CD4-positive, CD25-positive, alpha-beta regulatory T cell (primary cell): Measurements from ENCODE around the gene RUVBL2. TPM values are rescaled to one million over a fixed set of nuclear protein-coding genes. Genes with fewer than 3 reads are reported as not detected.

ENCODE experiments used
- ATAC-seq, 2 donors: fragments of 150-1000 bp; cut with Tn5 transposase; one replicate each; pipeline ENCODE4 v1.10.0; 2021; ENCODE audit warnings: low read depth in 2 of 2, moderate number of reproducible peaks in 2 of 2, moderate library complexity in 1 of 2
- DNase-seq, 3 donors: peaks; one replicate each; pipeline versions ENCODE4 v3.0.0 to v3.0.0-alpha.2; 2012 to 2022; ENCODE audit warnings: mixed read lengths in 1 of 3
- H3K27ac ChIP-seq: one replicate; pipeline ENCODE4 v1.7.0; 2013; ENCODE audit warnings: mild to moderate bottlenecking, low read length; ENCODE audit not compliant: insufficient read depth, poor library complexity, severe bottlenecking
- H3K27me3 ChIP-seq: one replicate; pipeline ENCODE4 v1.7.0; 2013; ENCODE audit warnings: low read length; ENCODE audit not compliant: control insufficient read depth, insufficient read depth
- H3K36me3 ChIP-seq: one replicate; pipeline ENCODE4 v1.7.0; 2013; ENCODE audit warnings: mild to moderate bottlenecking, low read length, moderate library complexity; ENCODE audit not compliant: control insufficient read depth, insufficient read depth
- H3K4me1 ChIP-seq: 2 replicates; pipeline ENCODE4 v1.7.0; 2013; ENCODE audit warnings: mild to moderate bottlenecking, low read length; ENCODE audit not compliant: insufficient read depth, control insufficient read depth, poor library complexity, severe bottlenecking
- H3K4me3 ChIP-seq: one replicate; pipeline ENCODE4 v1.7.0; 2013; ENCODE audit warnings: low read depth, mild to moderate bottlenecking, low read length, moderate library complexity
- H3K9me3 ChIP-seq, 2 experiments: 1 replicate in 1 of 2; 2 replicates in 1 of 2; pipeline ENCODE4 v1.7.0; 2013; ENCODE audit warnings: low read length in 2 of 2, mild to moderate bottlenecking in 1 of 2, moderate library complexity in 1 of 2; ENCODE audit not compliant: control insufficient read depth in 2 of 2
- H3K27ac Mint-ChIP-seq, 3 donors: one replicate each; pipeline ENCODE4 v1.8.0; 2020 to 2022; ENCODE audit warnings: mild to moderate bottlenecking in 3 of 3, mixed read lengths in 3 of 3, moderate library complexity in 2 of 3
- H3K27me3 Mint-ChIP-seq: one replicate; pipeline ENCODE4 v1.8.0; 2022; ENCODE audit warnings: mild to moderate bottlenecking, mixed read lengths
- H3K36me3 Mint-ChIP-seq: one replicate; pipeline ENCODE4 v1.8.0; 2020; ENCODE audit warnings: mixed read lengths
- H3K4me1 Mint-ChIP-seq, 4 donors: one replicate each; pipeline ENCODE4 v1.8.0; 2020 to 2022; ENCODE audit warnings: mixed read lengths in 4 of 4, mild to moderate bottlenecking in 1 of 4
- H3K4me3 Mint-ChIP-seq, 4 donors: one replicate each; pipeline ENCODE4 v1.8.0; 2020 to 2022; ENCODE audit warnings: mild to moderate bottlenecking in 4 of 4, mixed read lengths in 4 of 4, moderate library complexity in 3 of 4
- H3K9me3 Mint-ChIP-seq, 7 donors: one replicate each; pipeline ENCODE4 v1.8.0; 2020 to 2022; ENCODE audit warnings: mixed read lengths in 7 of 7, mild to moderate bottlenecking in 3 of 7, moderate library complexity in 2 of 7
- polyA plus RNA-seq, 4 donors: library from polyadenylated mRNA; unstranded; fragments of 300-500 nt; fragmentation: Illumina TruSeq; gene quantifications; one replicate each; pipeline ENCODE4 v1.2.3, GENCODE V29; 2021
- total RNA-seq: library from RNA; stranded (reverse); gene quantifications from one replicate; pipeline ENCODE4 v1.2.3, GENCODE V29; 2022

Gene RUVBL2
- 18.5 TPM for total RNA-seq
- polyA plus RNA-seq, result 10 to 100 TPM; 49.1 to 60.2 (median 52.9) TPM

GRCh38 chr19:48993175-48994034 lies at the start of gene RUVBL2, which contains the start of gene GYS1:
Gene RUVBL2 (plus strand): TSS chr19:48993887. CDS start chr19:48993912, 25 bp downstream.
Gene GYS1 (minus strand): TSS chr19:48993309. CDS start chr19:48993112, 197 bp downstream.
- Mint-ChIP-seq H3K27me3 (no peaks in the 10 kb centered on the region), H3K4me1 (peaks cover 9 to 50% (median 34%) of the 10 kb centered on the region in 4 donors), H3K36me3 (peaks cover 12% of the 10 kb centered on the region), H3K9me3 (no peaks in the 10 kb centered on the region), H3K27ac (peak within 1 kb of the TSS; percentile 97 to 99 (median 98)), H3K4me3 (peak within 1 kb of the TSS; percentile 89 to 97 (median 94))
- H3K4me3 ChIP-seq, result peak within 1 kb of the TSS; percentile 85
- peaks cover 30% of the 10 kb centered on the region for H3K4me1 ChIP-seq
- H3K27ac ChIP-seq, result peak within 1 kb of the TSS; percentile 90
- no peaks in the 10 kb centered on the region for H3K9me3 ChIP-seq
- no peaks in the 10 kb centered on the region for H3K36me3 ChIP-seq
- peak; percentile 90 to 93 for ATAC-seq
- no peaks in the 10 kb centered on the region for H3K27me3 ChIP-seq
- peak; percentile 98 to 100 (median 99) for DNase-seq

- Histone ChIP-seq H3K27ac (no peak overlapping the region), H3K27me3 (no peaks in the 10 kb centered on the region), H3K9me3 (peaks cover 0 to 4% of the 10 kb centered on the region in 2 experiments), H3K36me3 (no peaks in the 10 kb centered on the region), H3K4me3 (no peak overlapping the region), H3K4me1 (no peaks in the 10 kb centered on the region)
- ATAC-seq (no peak), DNase-seq (no peak)
- Mint-ChIP-seq H3K27ac (no peak overlapping the region), H3K4me3 (no peak overlapping the region), H3K27me3 (no peaks in the 10 kb centered on the region), H3K36me3 (peaks cover 10% of the 10 kb centered on the region), H3K4me1 (no peaks in the 10 kb centered on the region), H3K9me3 (peaks cover 0 to 4% (median 0%) of the 10 kb centered on the region in 7 donors)
These were observed 48.3 kb upstream of the RUVBL2 start for GRCh38 chr19:48945415-48945814.

GRCh38 chr19:48945817-48946216 lies 47.9 kb upstream of the RUVBL2 start:
- Mint-ChIP-seq H3K9me3 (peaks cover 0 to 3% (median 0%) of the 10 kb centered on the region in 7 donors), H3K27ac (no peak overlapping the region), H3K4me1 (no peaks in the 10 kb centered on the region), H3K36me3 (peaks cover 6% of the 10 kb centered on the region), H3K4me3 (no peak overlapping the region), H3K27me3 (no peaks in the 10 kb centered on the region)
- no peak overlapping the region for H3K27ac ChIP-seq
- no peak overlapping the region for H3K4me3 ChIP-seq
- DNase-seq, result no peak
- no peaks in the 10 kb centered on the region for H3K27me3 ChIP-seq
- no peaks in the 10 kb centered on the region for H3K36me3 ChIP-seq
- peaks cover 0 to 4% of the 10 kb centered on the region in 2 experiments for H3K9me3 ChIP-seq
- ATAC-seq, result no peak
- H3K4me1 ChIP-seq, result no peaks in the 10 kb centered on the region

GRCh38 chr19:48946463-48947257 lies 47.0 kb upstream of the RUVBL2 start:
- Histone ChIP-seq H3K36me3 (no peaks in the 10 kb centered on the region), H3K4me3 (no peak overlapping the region), H3K9me3 (peaks cover 0 to 4% of the 10 kb centered on the region in 2 experiments), H3K27me3 (no peaks in the 10 kb centered on the region), H3K27ac (no peak overlapping the region), H3K4me1 (no peaks in the 10 kb centered on the region)
- no peaks in the 10 kb centered on the region for H3K4me1 Mint-ChIP-seq
- ATAC-seq (no peak), DNase-seq (no peak)
- H3K36me3 Mint-ChIP-seq, result no peaks in the 10 kb centered on the region
- no peaks in the 10 kb centered on the region for H3K27me3 Mint-ChIP-seq
- no peak overlapping the region for H3K27ac Mint-ChIP-seq
- no peak overlapping the region for H3K4me3 Mint-ChIP-seq
- peaks cover 0 to 2% (median 0%) of the 10 kb centered on the region in 7 donors for H3K9me3 Mint-ChIP-seq

GRCh38 chr19:48947258-48947542 lies 46.5 kb upstream of the RUVBL2 start:
- no peak overlapping the region for H3K4me3 Mint-ChIP-seq
- Histone ChIP-seq H3K27me3 (no peaks in the 10 kb centered on the region), H3K9me3 (peaks cover 0 to 4% of the 10 kb centered on the region in 2 experiments), H3K27ac (no peak overlapping the region), H3K4me3 (no peak overlapping the region), H3K36me3 (no peaks in the 10 kb centered on the region), H3K4me1 (no peaks in the 10 kb centered on the region)
- H3K4me1 Mint-ChIP-seq, result no peaks in the 10 kb centered on the region
- ATAC-seq, result no peak
- no peaks in the 10 kb centered on the region for H3K27me3 Mint-ChIP-seq
- H3K9me3 Mint-ChIP-seq, result peaks cover 0 to 2% (median 0%) of the 10 kb centered on the region in 7 donors
- H3K27ac Mint-ChIP-seq, result no peak overlapping the region
- no peaks in the 10 kb centered on the region for H3K36me3 Mint-ChIP-seq
- no peak for DNase-seq

- H3K27ac Mint-ChIP-seq, result peak overlapping the region in 1 of 3 donors; percentile 22
- peaks cover 0 to 2% (median 0%) of the 10 kb centered on the region in 7 donors for H3K9me3 Mint-ChIP-seq
These were observed 43.5 kb upstream of the RUVBL2 start for GRCh38 chr19:48950159-48950558.

GRCh38 chr19:48950830-48951519 lies 42.7 kb upstream of the RUVBL2 start:
- no peak overlapping the region for H3K27ac ChIP-seq
- no peak overlapping the region for H3K4me3 Mint-ChIP-seq
- no peaks in the 10 kb centered on the region for H3K36me3 ChIP-seq
- H3K9me3 ChIP-seq, result peaks cover 0 to 4% of the 10 kb centered on the region in 2 experiments
- H3K9me3 Mint-ChIP-seq, result peaks cover 0 to 2% (median 0%) of the 10 kb centered on the region in 7 donors
- H3K27ac Mint-ChIP-seq, result no peak overlapping the region
- peaks cover 5% of the 10 kb centered on the region for H3K27me3 Mint-ChIP-seq
- no peak for DNase-seq
- H3K4me1 Mint-ChIP-seq, result peaks cover 0 to 13% (median 4%) of the 10 kb centered on the region in 4 donors
- no peak for ATAC-seq
- H3K4me3 ChIP-seq, result no peak overlapping the region
- no peaks in the 10 kb centered on the region for H3K36me3 Mint-ChIP-seq
- H3K4me1 ChIP-seq, result peaks cover 16% of the 10 kb centered on the region
- no peaks in the 10 kb centered on the region for H3K27me3 ChIP-seq

More at GRCh38 chr19:48950159-48950558, 43.5 kb upstream of the RUVBL2 start:
- Mint-ChIP-seq H3K36me3 (no peaks in the 10 kb centered on the region), H3K4me3 (peak overlapping the region in 2 of 4 donors; percentile 33 to 48), H3K4me1 (peaks cover 0 to 6% (median 3%) of the 10 kb centered on the region in 4 donors), H3K27me3 (peaks cover 5% of the 10 kb centered on the region)
- ATAC-seq (no peak), DNase-seq (no peak)
- Histone ChIP-seq H3K27me3 (no peaks in the 10 kb centered on the region), H3K4me3 (no peak overlapping the region), H3K4me1 (peaks cover 8% of the 10 kb centered on the region), H3K36me3 (no peaks in the 10 kb centered on the region), H3K9me3 (peaks cover 0 to 4% of the 10 kb centered on the region in 2 experiments), H3K27ac (no peak overlapping the region)
